GM19467 (cell line): ENCODE measurements around the gene NR2C2.
"Not testable (repeated sequence)": the region's sequence is repeated elsewhere in the genome, so short reads cannot be mapped to it uniquely, and the experiment has no call there.

Experiments
- ATAC-seq: cut with Tn5 transposase; IDR thresholded peaks from one replicate; pipeline ENCODE4 v1.9.1; 2021; ENCODE audit warnings: mild to moderate bottlenecking, moderate library complexity; ENCODE audit not compliant: unreplicated experiment

NR2C2 gene

DNA sequence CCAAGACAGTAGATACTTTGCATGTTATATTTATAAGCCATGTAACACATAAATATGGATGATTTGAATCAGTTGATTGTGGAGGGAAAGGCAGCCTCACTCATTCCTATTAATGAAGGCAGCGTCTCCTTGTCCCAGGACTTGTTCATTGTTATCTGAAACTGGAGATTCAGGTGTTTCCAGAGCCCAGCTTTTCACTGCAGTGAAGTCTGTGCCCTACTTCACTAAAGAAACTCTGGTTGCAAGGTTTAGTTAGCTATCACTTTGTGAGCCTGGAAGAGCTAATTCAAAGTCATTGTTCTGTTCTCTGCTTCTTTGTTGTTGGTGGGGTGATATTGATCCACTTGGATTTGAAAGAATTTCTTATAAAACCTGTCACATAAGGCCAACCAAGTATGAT is 9.8 kb downstream of the NR2C2 start:
- no peak for ATAC-seq

DNA sequence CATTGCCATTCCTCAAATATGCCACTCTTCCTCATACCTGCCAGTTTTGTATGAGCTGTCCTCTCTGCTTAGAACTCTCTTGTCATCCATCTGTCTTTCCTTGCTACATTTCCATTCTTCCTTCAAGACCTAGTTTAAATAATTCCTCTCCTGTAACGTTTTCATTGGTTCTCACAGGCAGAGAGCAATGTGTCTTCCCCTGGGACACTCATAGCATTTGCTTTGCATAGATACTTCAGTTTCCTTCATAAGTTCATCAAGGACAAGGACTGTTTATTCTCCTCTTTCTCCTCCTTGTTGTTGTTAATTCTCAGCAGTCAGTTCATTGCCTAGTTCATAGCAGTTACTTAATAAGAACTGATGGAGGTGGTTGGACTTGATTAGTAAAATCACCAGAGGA is 10.5 kb downstream of the NR2C2 start:
- no peak for ATAC-seq

DNA sequence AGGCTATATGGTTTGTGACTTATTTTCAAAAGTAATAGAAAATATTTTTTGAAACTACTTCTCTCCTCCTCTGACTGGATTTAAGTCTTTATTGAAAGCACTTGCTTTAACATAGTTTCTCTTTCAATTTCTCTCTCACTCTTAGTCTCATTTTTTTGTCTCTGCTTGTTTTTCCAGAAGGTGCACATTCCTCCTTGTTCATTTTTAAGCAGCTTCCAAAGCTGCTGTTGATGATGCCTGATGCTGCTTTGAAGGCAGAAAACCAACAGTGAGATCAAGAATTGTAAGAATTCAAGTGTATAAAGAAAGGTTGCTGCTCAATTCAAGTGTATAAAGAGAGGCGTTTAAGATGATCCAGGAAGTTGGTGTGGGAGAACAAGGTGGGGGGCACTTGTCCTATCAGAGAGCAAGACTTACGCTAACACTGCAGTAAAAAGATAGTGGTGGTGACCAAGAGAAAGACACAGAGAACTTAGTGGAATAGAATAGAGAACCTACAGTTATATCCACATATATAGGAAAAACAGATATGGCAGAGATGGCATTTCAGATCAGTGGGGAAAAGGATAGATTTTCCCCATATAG is 12.1 kb downstream of the NR2C2 start:
- no peak for ATAC-seq

DNA sequence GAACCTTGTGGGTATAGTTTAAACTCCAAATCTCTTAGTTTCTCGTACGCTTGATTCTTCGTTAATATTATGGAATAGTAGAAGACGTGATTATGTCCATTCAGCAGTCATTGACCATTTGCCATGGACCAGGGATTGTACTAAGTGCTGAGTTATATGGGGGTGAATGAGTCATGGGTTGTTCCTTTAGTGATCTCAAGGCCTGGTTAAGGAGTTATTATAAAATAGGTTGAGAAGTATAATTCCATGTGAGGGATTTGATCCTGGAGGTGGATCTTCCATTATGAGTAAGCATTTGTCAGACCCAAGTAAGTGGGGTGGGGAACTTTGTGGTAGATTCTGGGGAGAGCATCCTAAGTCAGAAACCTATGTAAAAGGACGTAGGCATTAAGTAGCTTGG is 15.4 kb downstream of the NR2C2 start:
- ATAC-seq, result no peak

DNA sequence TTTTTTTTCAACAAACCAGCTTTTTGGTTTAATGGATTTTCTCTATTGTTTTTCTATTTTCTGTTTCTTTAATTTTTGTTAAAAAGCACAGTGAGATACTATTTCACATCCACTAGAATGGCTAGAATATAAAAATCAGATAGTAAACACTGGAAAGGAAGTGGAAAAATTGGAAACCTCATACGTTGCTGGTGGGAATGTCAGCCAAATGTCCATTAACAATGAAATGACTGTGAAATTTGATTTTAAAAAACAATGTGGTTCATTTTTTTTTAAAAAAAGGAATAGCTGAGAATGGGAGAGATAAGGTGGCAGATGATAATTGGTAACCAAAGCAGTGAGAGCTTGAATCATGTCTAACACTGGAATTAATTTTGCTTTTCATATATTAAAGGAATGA is 19.9 kb downstream of the NR2C2 start:
- no peak for ATAC-seq

DNA sequence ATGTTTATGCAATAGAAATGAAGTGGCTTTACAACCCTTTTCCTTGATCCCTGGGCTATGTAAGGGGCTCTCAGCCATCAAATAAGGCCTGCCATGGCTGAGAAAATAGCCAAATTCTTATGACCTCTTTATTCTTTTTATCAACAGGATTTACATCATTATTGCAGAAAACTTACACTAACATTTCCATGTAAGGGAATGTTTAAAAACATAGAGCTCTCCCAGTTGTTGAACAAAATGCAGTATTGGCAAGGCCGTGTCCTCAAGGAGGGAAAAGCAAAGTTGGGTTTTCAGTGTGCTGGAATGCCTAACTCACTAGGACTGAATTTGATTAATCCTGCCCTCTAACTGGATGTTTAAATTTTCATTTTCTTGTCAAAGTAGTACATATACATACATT is 22.3 kb downstream of the NR2C2 start:
- no peak for ATAC-seq

DNA sequence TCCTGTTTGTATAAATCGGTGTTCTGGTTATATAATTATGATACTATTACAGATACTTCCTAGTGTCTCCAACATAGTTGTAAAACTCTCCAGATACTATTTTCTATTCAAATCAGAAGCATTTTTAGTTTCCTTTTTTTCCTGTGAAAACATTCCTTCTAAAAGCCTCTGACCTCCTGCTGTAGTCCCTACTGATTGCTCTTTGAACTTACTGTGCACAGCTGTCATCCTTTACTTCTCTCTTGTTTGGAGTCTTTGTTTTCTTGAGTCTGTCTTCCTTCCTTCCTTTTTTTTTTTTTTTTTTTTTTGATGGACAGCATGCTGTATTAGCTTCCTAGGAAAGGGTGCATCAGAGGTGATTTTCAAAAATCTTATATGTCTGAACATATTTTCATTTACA is 28.9 kb downstream of the NR2C2 start:
- ATAC-seq, result no peak

DNA sequence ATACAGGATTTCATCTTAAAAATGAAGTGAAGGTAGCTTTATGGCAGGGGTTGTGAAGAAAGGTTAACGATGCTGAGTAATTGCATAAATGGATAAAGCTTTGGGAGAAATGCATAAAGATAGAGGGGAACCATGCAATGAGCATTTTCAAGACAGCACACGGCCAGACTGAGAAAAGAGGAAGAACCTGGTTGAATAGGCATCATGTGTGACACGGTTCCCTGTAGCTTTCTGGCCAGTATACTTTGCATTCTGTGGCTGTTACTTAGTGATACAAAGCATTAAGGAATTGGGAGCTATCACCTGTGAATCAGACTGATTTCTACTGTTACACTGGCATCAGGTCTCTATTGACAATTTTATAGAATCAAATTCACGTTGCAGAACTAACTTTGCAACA is 33.3 kb downstream of the NR2C2 start:
- ATAC-seq, result no peak

DNA sequence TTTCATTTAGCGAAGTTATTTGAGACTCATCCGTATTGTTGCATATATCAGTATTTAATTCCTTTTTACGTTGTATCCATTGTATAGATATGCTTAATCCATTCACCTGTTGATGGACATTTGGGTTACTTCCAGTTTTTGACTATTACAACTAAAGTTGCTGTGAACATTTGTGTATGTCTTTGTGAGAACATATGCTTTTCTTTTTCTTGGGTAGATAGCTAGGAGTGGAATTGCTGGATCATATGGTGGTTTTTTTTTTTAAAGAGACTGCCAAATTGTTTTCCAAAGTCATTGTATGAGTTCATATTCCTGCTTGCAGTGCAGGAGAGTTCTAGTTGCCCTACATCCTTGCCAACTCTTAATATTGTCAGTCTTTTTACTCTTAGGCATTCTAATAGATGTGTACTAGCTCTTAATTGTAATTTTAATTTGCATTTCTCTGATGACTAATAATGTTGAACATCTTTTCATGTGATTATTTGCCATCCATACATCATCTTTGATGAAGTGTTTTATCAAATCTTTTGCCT is 37.3 kb downstream of the NR2C2 start:
- no peak for ATAC-seq

DNA sequence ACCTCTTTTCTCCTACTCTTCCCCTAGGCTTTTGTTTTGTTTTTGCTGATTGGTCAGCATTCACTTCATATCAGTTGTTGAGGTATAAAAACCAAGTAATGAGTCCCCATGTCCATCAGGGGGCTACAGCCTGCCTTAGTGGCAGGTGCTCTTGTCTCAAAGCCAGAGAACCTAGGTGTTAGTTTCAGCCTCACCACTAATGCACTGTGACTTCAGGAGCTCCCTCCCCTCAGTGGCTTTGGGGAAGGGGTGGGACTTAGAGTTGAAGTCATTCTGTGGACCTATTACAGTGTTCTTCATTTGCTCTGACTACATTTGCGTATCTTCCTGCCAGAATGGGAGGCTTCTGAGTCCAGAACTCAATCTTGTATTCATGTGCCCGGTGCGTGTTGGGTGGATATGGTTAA is 41.6 kb downstream of the NR2C2 start:
- peak; percentile 100 for ATAC-seq

DNA sequence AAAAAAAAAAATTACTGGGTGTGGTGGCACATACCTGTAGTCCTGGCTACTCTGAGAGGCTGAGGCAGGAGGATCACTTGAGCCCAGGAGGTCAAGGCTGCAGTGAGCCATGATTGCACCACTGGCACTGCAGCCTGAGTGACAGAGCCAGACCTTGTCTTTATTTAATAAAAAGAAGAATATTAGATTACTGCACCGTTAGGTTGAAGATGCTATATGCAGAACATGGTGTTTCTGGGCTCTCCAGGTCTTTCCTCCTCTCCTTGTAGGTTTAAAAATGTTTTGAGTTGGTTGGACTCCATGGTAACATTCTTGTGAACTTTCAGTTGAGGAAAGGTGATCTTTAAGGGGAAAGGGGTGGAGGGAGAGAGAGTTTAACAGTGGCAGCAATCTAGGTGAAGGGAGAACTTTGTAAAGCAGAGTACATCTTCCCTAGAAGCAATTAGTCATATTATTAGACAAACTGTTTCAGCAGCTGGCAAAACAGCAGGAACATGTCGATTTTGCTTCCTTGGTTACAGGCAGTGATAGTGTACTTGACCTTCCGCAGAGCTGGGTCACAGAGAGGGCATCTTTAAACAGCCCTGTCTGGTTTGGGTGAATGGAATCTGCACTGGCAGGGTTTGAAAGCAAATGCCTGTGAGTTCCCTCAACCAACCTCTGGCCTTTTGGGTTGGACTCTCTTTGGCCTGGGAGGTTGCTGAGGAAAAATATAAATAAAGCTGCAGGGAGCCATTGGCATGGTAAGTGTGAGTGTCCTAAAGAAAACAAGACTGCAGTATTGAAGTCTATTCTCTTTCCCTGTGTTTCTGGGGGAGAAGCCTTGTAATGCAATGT is 42.8 kb downstream of the NR2C2 start:
- ATAC-seq, result no peak

DNA sequence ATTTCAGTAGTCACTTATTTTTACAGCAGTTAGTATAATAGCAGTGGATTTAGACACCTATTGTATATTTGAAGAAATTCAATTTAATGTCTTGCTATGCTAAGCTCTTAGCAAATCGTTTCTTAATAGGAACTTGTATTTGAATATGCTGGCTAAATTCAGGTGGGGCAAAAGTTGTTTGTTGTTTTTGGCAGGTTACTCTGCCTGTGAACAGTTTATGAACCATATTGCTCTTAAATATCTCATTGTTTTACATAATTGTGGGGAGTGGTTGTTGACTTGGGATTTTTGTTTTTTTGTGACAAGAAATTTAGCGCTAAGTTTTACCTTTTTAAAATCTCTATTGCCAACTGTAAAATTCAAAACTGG is 43.4 kb downstream of the NR2C2 start:
- no peak for ATAC-seq

DNA sequence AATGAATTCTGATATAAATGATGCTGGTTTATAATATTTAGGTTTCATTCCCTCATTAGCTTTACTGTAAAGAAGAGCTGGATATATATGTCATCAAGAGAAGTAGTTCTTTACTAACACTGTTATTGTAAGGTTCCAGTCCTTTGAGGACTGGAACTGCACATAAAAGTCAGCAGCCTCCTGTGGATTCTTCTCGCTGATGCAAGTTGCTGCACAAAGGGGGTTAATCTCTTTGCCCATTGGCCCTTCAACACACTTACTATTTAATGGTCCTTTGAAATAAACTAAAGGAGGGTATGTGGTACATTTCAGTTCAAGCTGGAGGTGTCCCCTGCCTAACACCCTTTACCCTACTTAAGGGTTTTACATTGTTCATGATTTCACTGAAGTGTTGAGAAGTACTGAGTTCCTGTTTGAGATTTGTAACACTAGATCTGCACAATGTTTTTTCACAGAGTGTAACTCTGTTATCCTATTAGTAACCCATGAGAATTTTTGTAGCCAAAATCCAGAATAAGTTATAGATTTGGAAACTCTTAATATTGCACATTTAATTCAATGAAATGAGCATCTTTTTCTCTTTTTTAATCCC is 43.9 kb downstream of the NR2C2 start:
- no peak for ATAC-seq

DNA sequence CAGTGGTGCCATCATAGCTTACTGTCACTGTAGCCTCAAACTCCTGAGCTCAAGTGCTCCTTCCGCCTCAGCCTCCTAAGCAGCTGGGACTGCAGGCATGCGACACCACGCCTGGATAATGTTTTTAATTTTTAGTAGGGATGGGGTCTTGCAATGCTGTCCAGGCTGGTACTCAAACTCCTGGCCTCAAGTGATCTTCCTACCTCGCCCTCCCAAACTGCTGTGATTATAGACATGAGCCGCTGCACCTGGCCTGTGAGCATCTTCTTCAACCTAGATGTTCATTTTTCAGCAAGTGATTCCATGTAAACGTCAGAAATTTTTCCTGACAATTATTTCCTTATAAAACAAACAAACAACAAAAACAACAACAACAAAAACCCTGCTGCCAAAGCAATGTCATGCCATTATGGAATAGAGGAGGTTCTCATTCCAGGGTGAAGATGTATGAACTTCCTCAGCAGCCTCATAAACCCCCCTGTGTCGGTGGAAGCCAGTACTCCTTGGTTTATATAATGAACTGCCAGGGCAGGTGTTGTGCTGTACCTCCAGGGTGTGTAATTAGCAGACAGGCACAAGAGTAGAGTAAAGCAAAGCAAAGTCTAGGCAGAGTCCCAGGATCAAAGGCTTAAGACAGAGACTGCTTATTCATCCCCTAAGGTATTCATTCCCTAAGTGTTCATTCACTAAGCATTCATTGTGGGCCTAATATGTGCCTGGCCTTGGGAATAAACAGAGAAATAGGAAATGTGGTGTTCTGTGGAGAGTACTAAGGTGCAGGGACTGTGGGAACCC is 44.6 kb downstream of the NR2C2 start:
- ATAC-seq, result no peak

DNA sequence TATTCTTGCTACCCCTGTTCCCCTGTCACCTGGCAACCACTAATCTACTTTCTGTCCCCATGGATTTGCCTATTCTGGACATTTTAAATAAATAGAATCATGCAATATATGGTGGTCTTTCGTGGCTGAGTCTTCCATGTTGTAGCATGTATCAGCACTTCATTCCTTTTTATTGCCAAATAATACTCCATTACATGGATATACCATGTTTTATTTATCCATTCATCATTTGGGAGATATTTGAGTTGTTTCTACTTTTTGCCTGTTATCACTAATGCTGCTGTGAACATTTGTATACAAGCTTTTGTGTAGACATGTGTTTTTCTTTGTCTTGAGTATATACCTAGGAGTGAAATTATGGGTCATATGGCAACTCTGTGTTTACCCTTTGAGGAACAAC is 50.6 kb downstream of the NR2C2 start:
- no peak for ATAC-seq

DNA sequence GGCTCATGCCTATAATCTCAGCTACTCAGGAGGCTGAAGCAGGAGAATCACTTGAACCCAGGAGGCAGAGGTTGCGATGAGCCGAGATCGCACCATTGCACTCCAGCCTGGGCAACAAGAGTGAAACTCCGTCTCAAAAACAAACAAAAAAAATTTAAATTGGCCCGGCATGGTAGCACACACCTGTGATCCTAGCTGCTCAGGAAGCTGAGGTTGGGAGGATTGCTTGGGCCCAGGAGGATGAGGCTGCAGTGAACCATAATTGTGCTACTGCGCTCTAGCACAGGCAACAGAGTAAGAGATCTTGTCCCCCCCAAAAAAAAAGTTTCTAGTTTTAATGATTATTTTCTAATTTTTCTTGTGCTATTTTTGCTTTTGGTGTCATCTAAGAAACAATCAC is 51.8 kb downstream of the NR2C2 start:
- ATAC-seq, result not testable (repeated sequence)

DNA sequence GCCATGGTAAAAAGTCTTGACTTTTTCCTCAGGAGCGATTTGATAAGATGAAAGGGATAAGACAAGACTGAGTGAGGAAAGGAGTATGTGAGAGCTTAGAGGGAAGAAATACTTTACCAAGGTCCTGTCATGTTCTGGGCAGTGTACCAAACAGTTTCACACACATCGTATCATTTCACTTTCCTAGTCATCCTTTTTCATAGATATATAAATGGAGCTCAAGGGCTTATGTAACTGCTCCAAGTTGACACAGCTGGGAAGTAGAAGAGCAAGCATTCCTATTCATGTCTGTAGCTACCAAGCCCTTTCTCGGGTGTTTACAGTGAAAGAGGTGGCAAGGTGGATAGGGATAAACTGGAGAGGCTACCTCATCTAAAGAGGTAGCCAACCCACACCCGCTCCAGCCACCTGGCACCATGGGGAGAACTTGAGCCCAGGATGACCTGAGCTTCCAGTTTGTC is 60.3 kb downstream of the NR2C2 start:
- no peak for ATAC-seq

DNA sequence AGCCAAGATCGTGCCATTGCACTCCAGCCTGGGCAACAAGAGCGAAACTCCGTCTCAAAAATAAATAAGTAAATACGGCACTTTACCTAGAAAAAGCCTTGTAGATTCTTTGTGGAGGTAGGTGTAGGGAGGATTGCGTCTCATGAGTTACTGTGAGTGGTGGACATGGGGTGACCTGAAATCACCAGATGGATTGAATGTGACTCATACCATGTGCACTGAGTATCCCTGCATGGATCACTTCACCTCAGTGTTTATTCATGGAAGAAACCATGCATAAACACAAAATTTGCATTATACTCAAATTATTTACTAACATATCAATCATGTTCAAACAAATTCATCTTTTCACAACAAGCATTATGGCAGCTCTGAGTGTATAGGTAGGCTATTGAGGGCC is 61.8 kb downstream of the NR2C2 start:
- no peak for ATAC-seq

DNA sequence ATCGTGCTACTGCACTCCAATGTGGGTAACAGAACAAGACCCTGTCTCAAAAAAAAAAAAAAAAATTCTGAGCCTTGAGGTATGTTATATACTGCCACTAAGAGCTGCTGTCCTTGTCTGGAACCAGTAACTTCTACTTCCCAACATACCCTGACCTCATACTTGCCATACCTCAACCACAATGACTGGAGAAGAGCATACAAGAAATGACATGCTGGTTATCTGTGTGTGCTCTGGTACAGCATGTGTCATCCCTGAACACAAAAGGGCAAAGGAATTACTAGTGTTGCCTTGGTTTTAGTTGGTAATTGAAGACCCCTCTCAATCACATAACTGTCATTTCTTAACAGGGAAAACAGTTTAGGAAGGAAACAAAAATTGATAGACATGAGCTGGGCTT is 63.3 kb downstream of the NR2C2 start:
- ATAC-seq, result no peak

DNA sequence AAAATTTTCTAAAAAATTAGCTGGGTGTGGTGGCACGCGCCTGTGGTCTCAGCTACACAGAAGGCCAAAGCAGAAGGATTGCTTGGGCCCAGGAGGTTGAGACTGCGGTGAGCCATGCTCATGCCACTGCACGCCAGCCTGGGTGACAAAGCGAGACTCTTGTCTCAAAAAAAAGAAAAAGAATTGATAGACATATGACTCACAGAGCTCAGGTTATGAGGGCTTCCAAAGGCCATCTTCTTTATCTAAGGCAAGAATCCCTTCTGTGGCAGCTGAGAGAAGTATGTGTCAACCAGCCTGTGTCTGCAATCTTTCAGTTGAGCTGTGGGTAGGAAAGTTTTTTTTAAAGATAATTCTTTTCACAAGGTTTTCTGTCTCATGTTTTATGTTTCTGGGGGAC is 63.8 kb downstream of the NR2C2 start:
- no peak for ATAC-seq

DNA sequence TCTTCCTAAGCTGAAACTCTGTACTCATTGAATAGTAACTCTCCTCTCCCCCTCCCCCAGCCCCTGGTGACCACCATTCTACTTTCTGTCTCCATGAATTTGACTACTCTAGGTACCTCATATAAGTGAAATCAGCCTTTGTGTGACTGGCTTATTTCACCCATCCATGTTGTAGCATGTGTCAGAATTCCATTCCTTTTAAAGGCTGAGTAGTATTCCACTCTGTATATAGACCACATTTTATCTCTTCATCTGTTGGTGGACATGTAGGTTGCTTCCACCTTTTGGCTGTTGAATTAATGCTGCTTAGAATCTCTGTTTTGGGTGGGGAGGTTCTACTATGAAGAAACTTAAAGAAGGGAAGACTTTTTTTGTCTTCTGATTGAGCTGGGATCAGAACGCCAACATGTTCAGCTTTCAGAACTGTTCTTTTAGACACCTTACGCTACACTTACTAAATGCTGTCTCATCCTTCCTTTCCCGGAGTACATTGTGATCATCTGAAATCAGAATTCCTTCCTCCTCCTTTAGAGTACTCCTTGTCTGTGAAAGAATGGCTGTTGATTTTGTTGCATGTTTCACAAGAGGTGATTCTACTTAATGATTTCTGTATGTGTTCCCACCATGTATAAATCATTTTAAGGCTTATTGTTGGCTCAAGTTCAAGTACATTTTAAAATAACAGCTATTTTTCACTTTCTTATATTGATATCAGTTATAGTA is 67.4 kb downstream of the NR2C2 start:
- ATAC-seq, result no peak
